CD4-positive, alpha-beta T cell (primary cell): ENCODE results near the gene MKNK2. TPM values are rescaled to one million over a fixed set of nuclear protein-coding genes. Genes with fewer than 3 reads are reported as not detected.
"Not testable (repeated sequence)": the region's sequence is repeated elsewhere in the genome, so short reads cannot be mapped to it uniquely, and the experiment has no call there.

ENCODE experiments used
- ATAC-seq: fragments of 200-7000 bp; cut with Tn5 transposase; one replicate; pipeline ENCODE4 v1.10.0; 2022; ENCODE audit warnings: mild to moderate bottlenecking; ENCODE audit not compliant: poor library complexity
- CTCF ChIA-PET: fragments of 350-600 bp; sonication (Branson Sonifier 250); formaldehyde crosslinking; loops from one replicate; lab custom pipeline; 2021; ENCODE audit warnings: antibody characterized with exemption, inconsistent platforms; lab: Charles Lee
- POLR2A ChIA-PET: fragments of 350-600 bp; sonication (Branson Sonifier 250); formaldehyde crosslinking; loops from one replicate; lab custom pipeline; 2021; ENCODE audit warnings: antibody characterized with exemption, inconsistent platforms; lab: Charles Lee
- DNase-seq, 14 experiments: peaks; one replicate each; pipeline ENCODE4 v3.0.0-alpha.2; 2013 to 2020; ENCODE audit warnings: mixed read lengths in 2 of 14
- H3K27ac ChIP-seq, 2 donors: one replicate each; pipeline versions ENCODE4 v1.5.1 to v1.7.0; 2013; ENCODE audit warnings: low read length in 2 of 2, low read depth in 1 of 2, mild to moderate bottlenecking in 1 of 2
- H3K27me3 ChIP-seq, 2 experiments: 1 replicate in 1 of 2; 2 replicates in 1 of 2; pipeline versions ENCODE4 v1.6.1 to v1.7.0; 2013; ENCODE audit warnings: low read length in 2 of 2, control low read depth in 1 of 2, mild to moderate bottlenecking in 1 of 2, moderate library complexity in 1 of 2; ENCODE audit not compliant: insufficient read depth in 2 of 2, control insufficient read depth in 1 of 2
- H3K36me3 ChIP-seq: one replicate; pipeline ENCODE4 v1.6.1; 2013; ENCODE audit warnings: low read length, control low read depth; ENCODE audit not compliant: insufficient read depth
- H3K4me1 ChIP-seq: one replicate; pipeline ENCODE4 v1.6.1; 2013; ENCODE audit warnings: low read length, control low read depth; ENCODE audit not compliant: insufficient read depth
- H3K4me3 ChIP-seq: one replicate; pipeline ENCODE4 v1.5.1; 2013; ENCODE audit warnings: mild to moderate bottlenecking, low read length, moderate library complexity
- H3K9me3 ChIP-seq, 2 experiments: 1 replicate in 1 of 2; 2 replicates in 1 of 2; pipeline versions ENCODE4 v1.6.1 to v1.7.0; 2013; ENCODE audit warnings: low read length in 2 of 2, mild to moderate bottlenecking in 2 of 2, control low read depth in 1 of 2, moderate library complexity in 1 of 2; ENCODE audit not compliant: control insufficient read depth in 1 of 2, insufficient read depth in 1 of 2
- H3K27ac Mint-ChIP-seq: one replicate; pipeline ENCODE4 v1.8.0; 2020; ENCODE audit warnings: mixed read lengths
- H3K27me3 Mint-ChIP-seq: one replicate; pipeline ENCODE4 v1.8.0; 2021; ENCODE audit warnings: mixed read lengths
- H3K36me3 Mint-ChIP-seq: one replicate; pipeline ENCODE4 v1.8.0; 2021; ENCODE audit warnings: low read depth, mixed read lengths
- H3K4me1 Mint-ChIP-seq: one replicate; pipeline ENCODE4 v1.8.0; 2021; ENCODE audit warnings: low read depth, mixed read lengths
- H3K4me3 Mint-ChIP-seq: one replicate; pipeline ENCODE4 v1.8.0; 2020; ENCODE audit warnings: mild to moderate bottlenecking, mixed read lengths
- H3K9me3 Mint-ChIP-seq: one replicate; pipeline ENCODE4 v1.8.0; 2020; ENCODE audit warnings: mixed read lengths
- intact Hi-C, 2 experiments: fragments of 100-400 bp; cut with DNase I in 1 of 2; cut with micrococcal nuclease in 1 of 2; formaldehyde crosslinking; loops; one replicate each; pipeline versions ENCODE4 v1.15.1 to v1.9.0; 2023 to 2025; cut with DNase I, micrococcal nuclease
- total RNA-seq, 174 experiments: library from RNA in 2 of 174; stranded (reverse) in 2 of 174; gene quantifications; one replicate each; pipeline ENCODE4 v1.2.3 and lab custom pipeline; 2021 to 2026
- TF ChIP-seq, protein P1 (sequence below): fragments of 200-600 bp; IDR thresholded peaks from one replicate; pipeline ENCODE4 v1.8.0; 2022; ENCODE audit warnings: antibody characterized with exemption, mild to moderate bottlenecking

Gene MKNK2
- total RNA-seq, 2 experiments from 2014 or later = 325 to 347 TPM

DNA sequence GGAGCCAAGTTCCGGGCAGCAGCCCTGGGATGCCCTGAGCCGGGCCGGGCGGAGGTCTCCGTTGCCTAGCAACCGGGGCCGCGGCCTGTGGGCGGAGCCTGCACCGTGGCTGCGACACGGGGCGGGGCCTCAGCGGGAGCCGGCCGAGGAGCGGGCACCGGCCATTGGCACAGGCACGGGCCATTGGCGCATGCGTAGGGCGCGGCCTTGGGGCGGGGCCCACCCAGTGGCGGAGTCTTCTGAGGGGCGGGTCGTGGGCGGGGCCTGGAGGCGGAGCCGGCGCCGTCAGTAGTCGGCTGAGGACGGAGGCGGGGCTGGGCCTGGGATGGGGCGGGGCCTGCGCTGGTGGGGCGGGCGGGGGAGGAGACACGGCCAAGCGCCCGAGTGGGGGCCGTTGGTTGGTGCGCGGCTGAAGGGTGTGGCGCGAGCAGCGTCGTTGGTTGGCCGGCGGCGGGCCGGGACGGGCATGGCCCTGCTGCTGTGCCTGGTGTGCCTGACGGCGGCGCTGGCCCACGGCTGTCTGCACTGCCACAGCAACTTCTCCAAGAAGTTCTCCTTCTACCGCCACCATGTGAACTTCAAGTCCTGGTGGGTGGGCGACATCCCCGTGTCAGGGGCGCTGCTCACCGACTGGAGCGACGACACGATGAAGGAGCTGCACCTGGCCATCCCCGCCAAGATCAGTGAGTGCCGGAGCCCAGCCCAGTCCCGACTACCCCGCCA, 45.6 kb upstream of the MKNK2 start, which contains the start of gene IZUMO4:
IZUMO4 (plus strand) TSS at position 436 of the 723 bp plus-strand sequence; CDS start at position 467, 31 bp downstream.
- Mint-ChIP-seq H3K36me3 (peaks cover 32% of the 10 kb centered on the region), H3K4me3 (peak within 1 kb of the TSS; percentile 97), H3K9me3 (no peaks in the 10 kb centered on the region), H3K27ac (peak within 1 kb of the TSS; percentile 96), H3K4me1 (peaks cover 25% of the 10 kb centered on the region), H3K27me3 (no peaks in the 10 kb centered on the region)
- Histone ChIP-seq H3K4me1 (peaks cover 55% of the 10 kb centered on the region), H3K36me3 (peaks cover 37% of the 10 kb centered on the region), H3K27ac (peak within 1 kb of the TSS; percentile 75 to 79), H3K4me3 (peak within 1 kb of the TSS; percentile 93), H3K27me3 (no peaks in the 10 kb centered on the region), H3K9me3 (no peaks in the 10 kb centered on the region)
- CTCF ChIA-PET = interaction anchor here (0.9 to 2.6 kb wide), 13 partner anchors 10 to 77 kb away, joined by 3 to 21 read pairs (median 4); no protein-coding TSS in a partner anchor
- ATAC-seq (peak; percentile 79), DNase-seq (peak; percentile 99 to 100 (median 100))
- intact Hi-C loops = loop anchor here (1.0 to 5.0 kb wide), 9 partner anchors 11 to 234 kb away; partner anchors contain the start of genes AP3D1 (in 2 of the 2), KLF16 (in 1 of the 2), MKNK2 (in 1 of the 2) and PLEKHJ1 (in 1 of the 2)
- POLR2A ChIA-PET = interaction anchor here (1.0 to 7.9 kb wide), 11 partner anchors 12 to 199 kb away, joined by 3 to 153 read pairs (median 6); partner anchors contain the start of gene MKNK2
- TF ChIP-seq, protein P1, sequence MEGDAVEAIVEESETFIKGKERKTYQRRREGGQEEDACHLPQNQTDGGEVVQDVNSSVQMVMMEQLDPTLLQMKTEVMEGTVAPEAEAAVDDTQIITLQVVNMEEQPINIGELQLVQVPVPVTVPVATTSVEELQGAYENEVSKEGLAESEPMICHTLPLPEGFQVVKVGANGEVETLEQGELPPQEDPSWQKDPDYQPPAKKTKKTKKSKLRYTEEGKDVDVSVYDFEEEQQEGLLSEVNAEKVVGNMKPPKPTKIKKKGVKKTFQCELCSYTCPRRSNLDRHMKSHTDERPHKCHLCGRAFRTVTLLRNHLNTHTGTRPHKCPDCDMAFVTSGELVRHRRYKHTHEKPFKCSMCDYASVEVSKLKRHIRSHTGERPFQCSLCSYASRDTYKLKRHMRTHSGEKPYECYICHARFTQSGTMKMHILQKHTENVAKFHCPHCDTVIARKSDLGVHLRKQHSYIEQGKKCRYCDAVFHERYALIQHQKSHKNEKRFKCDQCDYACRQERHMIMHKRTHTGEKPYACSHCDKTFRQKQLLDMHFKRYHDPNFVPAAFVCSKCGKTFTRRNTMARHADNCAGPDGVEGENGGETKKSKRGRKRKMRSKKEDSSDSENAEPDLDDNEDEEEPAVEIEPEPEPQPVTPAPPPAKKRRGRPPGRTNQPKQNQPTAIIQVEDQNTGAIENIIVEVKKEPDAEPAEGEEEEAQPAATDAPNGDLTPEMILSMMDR = peak; percentile 38

DNA sequence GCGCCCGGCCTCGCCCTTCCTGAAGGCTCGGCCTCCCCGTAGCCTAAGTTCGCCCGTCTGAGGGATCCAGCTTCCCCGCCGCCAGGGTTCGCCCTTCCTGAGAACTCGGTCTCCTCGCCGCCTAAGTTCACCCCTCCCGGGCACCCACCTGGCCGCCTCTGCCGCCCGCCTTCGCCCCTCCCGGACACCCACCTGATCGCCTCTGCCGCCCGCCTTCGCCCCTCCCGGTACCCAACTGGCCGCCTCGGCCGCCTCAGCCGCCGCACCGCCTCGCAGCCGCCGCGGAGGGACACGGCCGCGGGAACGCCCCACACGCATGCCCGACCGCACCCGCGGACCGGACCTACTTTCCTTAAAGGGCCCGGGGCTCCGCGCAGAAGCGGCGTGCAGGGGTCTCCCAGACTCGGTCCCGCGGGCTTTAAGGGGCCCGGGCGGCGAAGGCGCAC, 45.0 kb upstream of the MKNK2 start, which contains the start of gene MOB3A:
MOB3A (minus strand) TSS at position 293 of the 446 bp plus-strand sequence. CDS start 17,766 bp downstream, outside the sequence.
- H3K4me1 ChIP-seq = peaks cover 61% of the 10 kb centered on the region
- POLR2A ChIA-PET = interaction anchor here (0.7 to 7.9 kb wide), 12 partner anchors 11 to 198 kb away, joined by 3 to 153 read pairs (median 4); partner anchors contain the start of gene MKNK2
- ATAC-seq = peak; percentile 51
- CTCF ChIA-PET = interaction anchor here (0.6 to 2.6 kb wide), 10 partner anchors 8 to 76 kb away, joined by 3 to 21 read pairs (median 4); no protein-coding TSS in a partner anchor
- Mint-ChIP-seq H3K27ac (peak within 1 kb of the TSS; percentile 96), H3K9me3 (no peaks in the 10 kb centered on the region), H3K36me3 (peaks cover 28% of the 10 kb centered on the region), H3K4me1 (peaks cover 26% of the 10 kb centered on the region), H3K4me3 (peak within 1 kb of the TSS; percentile 97), H3K27me3 (no peaks in the 10 kb centered on the region)
- H3K27ac ChIP-seq = peak within 1 kb of the TSS; percentile 75 to 79
- peaks cover 31% of the 10 kb centered on the region for H3K36me3 ChIP-seq
- TF ChIP-seq, protein P1 = peak; percentile 53
- peak within 1 kb of the TSS; percentile 93 for H3K4me3 ChIP-seq
- peak in 13 of 14 experiments; percentile 71 to 95 (median 84) for DNase-seq
- intact Hi-C loops = loop anchor here (1.0 to 5.0 kb wide), 9 partner anchors 11 to 234 kb away; partner anchors contain the start of genes AP3D1 (in 2 of the 2), KLF16 (in 1 of the 2), MKNK2 (in 1 of the 2) and PLEKHJ1 (in 1 of the 2)
- H3K27me3 ChIP-seq = no peaks in the 10 kb centered on the region
- H3K9me3 ChIP-seq = no peaks in the 10 kb centered on the region

DNA sequence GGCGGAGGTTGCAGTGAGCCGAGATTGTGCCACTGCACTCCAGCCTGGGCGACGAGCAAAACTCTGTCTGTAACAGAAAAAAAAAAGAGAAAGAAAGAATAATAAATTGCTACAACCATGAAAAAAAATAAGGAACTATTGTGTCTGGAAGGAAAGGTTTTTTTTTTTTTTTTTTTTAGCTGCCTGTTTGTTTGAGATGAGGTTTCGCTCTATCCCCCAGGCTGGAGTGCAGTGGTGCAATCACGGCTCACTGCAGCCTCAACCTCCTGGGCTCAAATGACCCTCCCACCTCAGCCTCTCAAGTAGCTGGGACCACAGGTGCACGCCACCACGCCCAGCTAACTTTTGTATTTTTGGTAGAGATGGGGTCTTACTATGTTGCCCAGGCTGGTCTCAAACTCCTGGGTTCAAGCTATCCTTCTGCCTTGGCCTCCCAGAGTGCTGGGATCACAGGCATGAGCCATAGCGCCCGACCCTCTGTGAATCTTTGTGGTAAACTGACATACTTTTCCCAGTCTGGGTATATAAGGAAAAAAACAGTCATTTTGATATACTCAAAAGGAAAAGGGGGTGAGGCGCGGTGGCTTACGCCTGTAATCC, 41.0 kb upstream of the MKNK2 start:
- intact Hi-C loops, DNase-seq, H3K27me3 ChIP-seq, H3K9me3 ChIP-seq, H3K27ac Mint-ChIP-seq, H3K4me3 ChIP-seq, H3K27me3 Mint-ChIP-seq, H3K9me3 Mint-ChIP-seq, ATAC-seq, H3K27ac ChIP-seq: not testable (repeated sequence)
- Mint-ChIP-seq H3K4me3 (peak overlapping the region; percentile 45), H3K36me3 (peaks cover 29% of the 10 kb centered on the region), H3K4me1 (peaks cover 58% of the 10 kb centered on the region)
- ChIA-PET CTCF (interaction anchor here (1.0 to 1.7 kb wide), 4 partner anchors 9 to 72 kb away, joined by 3 to 8 read pairs (median 4); no protein-coding TSS in a partner anchor), POLR2A (interaction anchor here (7.9 kb wide), 1 partner anchor 7 kb away, joined by 153 read pairs; no protein-coding TSS in a partner anchor)
- H3K36me3 ChIP-seq = peaks cover 15% of the 10 kb centered on the region
- H3K4me1 ChIP-seq = peaks cover 85% of the 10 kb centered on the region
